T47D (cell line): ENCODE results near the gene PHETA1.

ENCODE experiments used
- DNase-seq, 2 experiments: peaks; one replicate each; pipeline versions ENCODE4 v3.0.0 to v3.0.0-alpha.2; 2011 to 2012; ENCODE audit warnings: low read depth in 1 of 2, low spot score in 1 of 2
- JUND ChIP-seq: IDR thresholded peaks from 2 replicates; pipeline ENCODE4 v1.6.1; 2012; ENCODE audit warnings: low read depth
- in situ Hi-C: cut with HindIII; loops from 2 replicates; pipeline ENCODE4 v1.10.0; 2016; ENCODE audit warnings: low sequenced_read_pairs, low pct_unique_long_range_greater_than_20kb

PHETA1 gene

DNA sequence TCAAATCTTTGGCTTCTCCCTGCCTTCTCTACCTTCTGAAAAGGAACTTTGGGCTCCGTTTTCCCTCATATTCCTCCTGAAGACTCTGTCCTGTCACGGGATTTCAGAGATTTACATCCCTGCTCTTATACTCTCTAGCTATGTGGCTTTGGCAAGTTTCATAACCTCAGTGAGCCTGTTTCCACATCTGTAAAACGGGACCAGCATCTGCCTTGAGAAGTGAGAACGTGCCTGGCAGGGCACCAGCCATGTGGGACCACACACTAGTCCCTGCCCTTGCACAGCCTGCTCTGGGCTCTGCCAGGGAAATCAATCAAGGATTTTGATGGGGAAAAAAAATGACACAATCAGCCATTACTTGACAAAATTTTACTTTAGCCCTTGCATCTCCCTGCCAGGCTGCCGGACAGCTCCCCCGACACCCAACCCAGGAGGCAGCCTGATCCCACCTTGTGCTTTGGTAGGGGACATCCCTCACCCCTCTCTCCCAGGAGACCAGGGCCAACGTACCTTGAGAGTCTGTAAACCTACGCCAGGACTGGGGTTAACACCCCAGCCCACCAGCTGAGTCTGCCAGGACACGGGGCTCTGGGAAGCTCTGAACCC is 8.5 kb downstream of the PHETA1 start:
- DNase-seq = no peak
- in situ Hi-C loops = no loop called here
- TF ChIP-seq JUND = no peak

GRCh38 chr12:111359914-111360276 is 9.0 kb downstream of the PHETA1 start:
- in situ Hi-C loops = no loop called here
- no peak for TF ChIP-seq JUND
- DNase-seq = no peak

- no peak for DNase-seq
- no peak for TF ChIP-seq JUND
- in situ Hi-C loops = no loop called here
These were observed 9.5 kb downstream of the PHETA1 start for GRCh38 chr12:111359231-111359913.

GRCh38 chr12:111355201-111355925 is 13.5 kb downstream of the PHETA1 start:
- DNase-seq = no peak
- no peak for TF ChIP-seq JUND
- in situ Hi-C loops = no loop called here

- in situ Hi-C loops = no loop called here
These were observed 14.4 kb downstream of the PHETA1 start for GRCh38 chr12:111354511-111354910.

GRCh38 chr12:111353603-111354295 is 15.1 kb downstream of the PHETA1 start:
- no peak for TF ChIP-seq JUND
- DNase-seq = no peak
- in situ Hi-C loops = no loop called here

More at GRCh38 chr12:111354511-111354910, 14.4 kb downstream of the PHETA1 start:
- no peak for TF ChIP-seq JUND
- DNase-seq = no peak

DNA sequence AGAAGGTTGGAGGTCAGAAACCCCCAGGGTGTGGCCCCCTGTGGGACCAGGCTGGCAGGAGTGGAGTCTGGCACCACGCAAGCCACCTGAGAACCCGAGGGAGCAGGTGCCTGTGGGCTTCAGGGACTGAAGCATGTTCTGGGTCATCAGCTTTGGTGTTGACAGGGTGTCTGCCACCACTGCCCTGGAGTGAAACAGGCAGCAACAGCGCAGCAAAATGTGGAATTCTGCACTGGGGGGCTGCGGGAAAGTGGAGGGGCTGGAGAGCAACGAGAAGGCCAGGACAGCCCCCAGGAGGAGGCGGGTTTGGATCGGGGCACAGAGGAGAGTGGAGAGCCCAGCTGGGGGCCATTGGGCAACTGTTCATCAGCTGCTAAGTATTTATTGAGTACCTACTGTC is 15.9 kb downstream of the PHETA1 start:
- TF ChIP-seq JUND = no peak
- in situ Hi-C loops = no loop called here
- DNase-seq = no peak

- in situ Hi-C loops = no loop called here
- DNase-seq = no peak
- no peak for TF ChIP-seq JUND
These were observed 16.4 kb downstream of the PHETA1 start for GRCh38 chr12:111352296-111352993.

GRCh38 chr12:111351026-111351425 is 17.9 kb downstream of the PHETA1 start:
- TF ChIP-seq JUND = no peak
- DNase-seq = no peak
- in situ Hi-C loops = no loop called here

DNA sequence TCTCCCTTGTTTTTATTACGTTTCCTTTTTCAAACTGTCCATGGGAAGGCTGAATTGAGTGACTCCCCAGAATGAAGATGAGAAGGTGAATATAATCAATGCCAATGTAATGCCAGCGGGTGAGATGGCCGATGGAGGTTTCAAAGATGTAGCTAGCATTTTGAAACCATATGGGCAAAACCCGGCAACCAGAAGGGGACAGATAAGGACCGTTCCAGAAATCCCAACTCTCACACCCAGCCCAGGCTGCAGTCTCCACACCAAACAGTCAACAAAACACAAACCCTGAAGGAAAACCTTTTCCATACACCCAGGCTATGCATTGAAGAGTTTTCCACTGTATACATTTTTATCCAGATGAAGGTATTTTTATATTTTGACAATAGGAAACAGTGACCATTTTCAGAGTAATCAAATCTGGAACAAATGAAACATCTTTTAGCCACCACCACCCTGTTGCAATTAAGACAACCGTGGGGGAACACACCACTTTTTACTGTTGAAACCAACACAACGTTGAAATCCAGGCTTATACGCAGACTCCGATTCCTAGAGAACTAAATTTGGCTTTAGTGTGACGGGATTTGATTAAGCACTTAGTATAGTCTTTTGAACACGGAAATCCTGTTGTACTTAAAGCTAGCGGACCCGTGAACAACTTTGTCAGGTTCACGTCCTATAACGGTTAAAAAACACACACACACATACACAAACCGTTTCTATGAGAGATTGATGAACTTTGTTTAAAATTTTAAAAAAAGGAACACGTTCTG is 19.0 kb downstream of the PHETA1 start:
- no peak for TF ChIP-seq JUND
- in situ Hi-C loops = no loop called here
- DNase-seq = no peak

- DNase-seq = no peak
- in situ Hi-C loops = no loop called here
- no peak for TF ChIP-seq JUND
These were observed 19.7 kb downstream of the PHETA1 start for GRCh38 chr12:111349101-111349747.
